CD1c-positive myeloid dendritic cell (primary cell): Measurements from ENCODE around the gene SEL1L3.

ENCODE experiments used
- DNase-seq: peaks from one replicate; pipeline ENCODE4 v3.0.0-alpha.2; 2016; ENCODE audit errors: extremely low spot score

The SEL1L3 gene

GRCh38 chr4:25856756-25857155 lies 6.0 kb downstream of the SEL1L3 start:
- peak; percentile 88 for DNase-seq

- DNase-seq = no peak
These were observed 10.7 kb downstream of the SEL1L3 start for GRCh38 chr4:25852103-25852502.

GRCh38 chr4:25847329-25847728 lies 15.5 kb downstream of the SEL1L3 start:
- no peak for DNase-seq

GRCh38 chr4:25845841-25846653 lies 16.7 kb downstream of the SEL1L3 start:
- no peak for DNase-seq

GRCh38 chr4:25844961-25845712 lies 17.7 kb downstream of the SEL1L3 start:
- DNase-seq = peak; percentile 85

- no peak for DNase-seq
These were observed 19.3 kb downstream of the SEL1L3 start for GRCh38 chr4:25843340-25844097.

- DNase-seq = peak; percentile 45
These were observed 20.5 kb downstream of the SEL1L3 start for GRCh38 chr4:25842229-25842845.

GRCh38 chr4:25839687-25840086 lies 23.1 kb downstream of the SEL1L3 start:
- DNase-seq = no peak

- no peak for DNase-seq
These were observed 23.6 kb downstream of the SEL1L3 start for GRCh38 chr4:25839233-25839632.

- no peak for DNase-seq
These were observed 24.3 kb downstream of the SEL1L3 start for GRCh38 chr4:25838526-25838925.

- no peak for DNase-seq
These were observed 25.7 kb downstream of the SEL1L3 start for GRCh38 chr4:25837107-25837506.

- DNase-seq = no peak
These were observed 27.4 kb downstream of the SEL1L3 start for GRCh38 chr4:25835384-25835783.

GRCh38 chr4:25834411-25835107 lies 28.2 kb downstream of the SEL1L3 start:
- DNase-seq = no peak

GRCh38 chr4:25830548-25830947 lies 32.2 kb downstream of the SEL1L3 start:
- no peak for DNase-seq

GRCh38 chr4:25827897-25828296 lies 34.9 kb downstream of the SEL1L3 start:
- no peak for DNase-seq

GRCh38 chr4:25827373-25827772 lies 35.4 kb downstream of the SEL1L3 start:
- no peak for DNase-seq

- DNase-seq = no peak
These were observed 36.6 kb downstream of the SEL1L3 start for GRCh38 chr4:25826074-25826752.

GRCh38 chr4:25823632-25824031 lies 39.2 kb downstream of the SEL1L3 start:
- no peak for DNase-seq

- no peak for DNase-seq
These were observed 40.9 kb downstream of the SEL1L3 start for GRCh38 chr4:25821899-25822298.

GRCh38 chr4:25821267-25821666 lies 41.5 kb downstream of the SEL1L3 start:
- DNase-seq = no peak

- no peak for DNase-seq
These were observed 43.9 kb downstream of the SEL1L3 start for GRCh38 chr4:25818876-25819275.
